AG04450 (cell line): ENCODE measurements around the gene FAM83C. TPM values are rescaled to one million over a fixed set of nuclear protein-coding genes. Genes with fewer than 3 reads are reported as not detected.

Experiments used
- CTCF ChIA-PET: fragments of 300-600, 350-600 bp; formaldehyde crosslinking; extraction: SDS; loops from one replicate; lab custom pipeline; 2022; ENCODE audit warnings: antibody characterized with exemption, inconsistent platforms; lab: Charles Lee
- POLR2A ChIA-PET: fragments of 350-600 bp; formaldehyde crosslinking; extraction: SDS; loops from one replicate; lab custom pipeline; 2021; ENCODE audit warnings: antibody characterized with exemption, inconsistent platforms; lab: Yijun Ruan, JAX
- DNase-seq: peaks from one replicate; pipeline ENCODE4 v3.0.0-alpha.2; 2011; ENCODE audit warnings: low read depth, low spot score
- H3K27ac ChIP-seq: one replicate; pipeline ENCODE4 v1.5.1; 2012; ENCODE audit warnings: low read depth, low read length, control low read depth
- H3K27me3 ChIP-seq: one replicate; pipeline ENCODE4 v1.6.0; 2012; ENCODE audit warnings: low read length; ENCODE audit not compliant: control insufficient read depth, insufficient read depth
- H3K4me3 ChIP-seq: 2 replicates; pipeline ENCODE4 v1.5.1; 2011; ENCODE audit warnings: mild to moderate bottlenecking, low read depth, low read length, control low read depth
- H3K9me3 ChIP-seq: 2 replicates; pipeline ENCODE4 v1.5.1; 2012; ENCODE audit warnings: low read length; ENCODE audit not compliant: control insufficient read depth, insufficient read depth
- CTCF ChIP-seq: IDR thresholded peaks from 2 replicates; pipeline ENCODE4 v1.5.1; 2011; ENCODE audit warnings: low read depth, low read length, control low read depth, inconsistent platforms
- polyA plus RNA-seq: library from polyadenylated mRNA; depleted of rRNA; stranded (reverse); fragments of >200 nt; gene quantifications from 2 replicates; pipeline ENCODE4 v1.2.3, GENCODE V29; 2011

The FAM83C gene
- polyA plus RNA-seq, 1 experiment: not detected

DNA sequence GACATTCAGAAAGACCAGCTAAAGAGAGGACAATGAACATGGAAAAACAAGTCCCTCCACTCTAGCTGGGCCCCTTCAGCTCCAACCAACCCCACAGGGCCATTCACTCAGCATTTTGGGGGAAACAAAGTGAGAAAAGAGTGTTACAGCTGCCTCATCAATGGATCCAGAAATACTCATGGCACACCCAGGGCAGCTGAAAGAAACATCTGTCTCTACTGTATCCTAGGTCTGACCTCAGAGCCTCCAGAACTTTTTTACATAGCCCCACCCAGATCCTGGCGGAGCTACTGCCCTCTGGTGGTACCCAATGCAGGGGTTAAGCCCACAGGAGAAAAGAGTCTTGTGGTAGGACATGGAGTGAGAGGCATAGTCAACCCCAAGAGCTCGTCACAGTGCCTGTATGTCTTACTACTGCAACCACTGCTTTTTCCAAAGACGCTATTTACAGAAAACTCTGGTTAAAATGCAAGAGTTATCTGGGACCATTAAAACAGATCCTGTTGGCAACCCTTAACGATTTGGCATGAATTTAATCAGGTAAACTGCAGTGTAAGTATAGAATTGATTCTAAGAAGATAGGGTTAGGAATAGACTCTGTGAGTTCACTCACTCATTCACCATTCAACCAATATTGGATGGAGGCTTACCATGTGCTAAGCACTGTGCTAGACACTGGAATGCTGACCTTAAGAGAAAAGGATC lies 37.4 kb upstream of the FAM83C start:
- Histone ChIP-seq H3K4me3 (no peak overlapping the region), H3K9me3 (no peaks in the 10 kb centered on the region), H3K27me3 (no peaks in the 10 kb centered on the region), H3K27ac (no peak overlapping the region)
- TF ChIP-seq CTCF: peak; percentile 51
- no peak for DNase-seq
- ChIA-PET CTCF (no interaction called here), POLR2A (no interaction called here)

DNA sequence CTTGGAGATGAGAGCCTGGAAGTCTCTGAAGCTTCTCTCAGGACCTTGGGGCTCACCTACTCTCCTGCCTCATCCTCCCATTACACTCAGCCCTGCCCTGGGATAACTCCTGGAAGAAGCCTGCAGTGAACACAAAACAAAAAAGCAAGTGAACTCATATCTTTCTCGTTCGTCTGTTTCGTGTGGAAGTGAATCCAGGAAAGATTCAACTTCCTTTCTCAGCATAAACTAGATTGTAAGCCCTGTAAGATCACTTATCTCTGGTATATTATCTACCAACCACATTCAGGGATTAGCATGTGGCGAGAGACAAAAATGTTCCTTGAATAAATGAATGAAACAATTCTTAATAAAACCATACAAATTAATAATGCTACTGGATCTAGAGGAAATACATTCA lies 36.5 kb upstream of the FAM83C start:
- no peak for TF ChIP-seq CTCF
- DNase-seq: no peak
- no peak overlapping the region for H3K27ac ChIP-seq
- ChIA-PET POLR2A (no interaction called here), CTCF (no interaction called here)
- H3K27me3 ChIP-seq: no peaks in the 10 kb centered on the region
- no peaks in the 10 kb centered on the region for H3K9me3 ChIP-seq
- H3K4me3 ChIP-seq: no peak overlapping the region

DNA sequence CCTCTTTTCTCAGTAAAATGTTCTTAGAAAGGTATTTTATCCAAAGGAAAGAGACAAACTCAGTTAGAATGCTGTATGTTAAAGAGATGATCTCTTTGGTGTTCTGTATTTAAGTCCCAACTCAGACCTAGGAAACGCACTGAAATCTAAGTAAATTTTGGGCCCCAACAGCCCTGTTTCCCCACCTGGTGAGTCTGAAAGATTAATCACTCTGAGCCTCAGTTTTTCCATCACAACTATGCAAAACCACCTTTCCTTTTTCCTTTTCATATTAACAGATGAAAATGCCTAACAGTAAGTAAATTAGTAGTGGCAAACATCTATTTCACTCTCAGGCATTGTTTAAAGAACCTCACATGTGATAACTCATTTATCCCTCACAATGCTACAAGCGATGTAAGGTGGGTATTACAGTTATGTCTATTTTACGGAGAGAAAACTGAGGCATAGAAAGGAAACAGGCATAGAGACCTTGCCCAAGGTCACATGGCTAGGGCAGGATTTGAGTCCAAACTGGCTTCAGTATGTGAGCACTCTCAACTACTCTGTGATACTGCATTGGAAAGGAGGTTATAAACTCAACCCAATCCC lies 36.0 kb upstream of the FAM83C start:
- ChIA-PET POLR2A (no interaction called here), CTCF (no interaction called here)
- H3K4me3 ChIP-seq: no peak overlapping the region
- H3K27me3 ChIP-seq: no peaks in the 10 kb centered on the region
- DNase-seq: no peak
- H3K9me3 ChIP-seq: no peaks in the 10 kb centered on the region
- no peak overlapping the region for H3K27ac ChIP-seq
- TF ChIP-seq CTCF: no peak

- no peak for TF ChIP-seq CTCF
- Histone ChIP-seq H3K27ac (no peak overlapping the region), H3K27me3 (no peaks in the 10 kb centered on the region), H3K4me3 (no peak overlapping the region), H3K9me3 (no peaks in the 10 kb centered on the region)
- POLR2A ChIA-PET: interaction anchor here (0.5 to 1.1 kb wide), 2 partner anchors 25 to 606 kb away, joined by 3 to 4 read pairs; no protein-coding TSS in a partner anchor
- CTCF ChIA-PET: no interaction called here
- DNase-seq: no peak
Observed at GRCh38 chr20:35327074-35327976, 35.1 kb upstream of the FAM83C start.
